T-helper 2 cell treated with Interferon-gamma antibody and Interleukin-4, amounts not matched to agents 100 ng/mL and 5 ng/mL, for 36 hours (primary cell): ENCODE results near the gene TEX29. TPM values are rescaled to one million over a fixed set of nuclear protein-coding genes. Genes with fewer than 3 reads are reported as not detected.

Experiments used
- intact Hi-C: fragments of 100-400 bp; cut with micrococcal nuclease; formaldehyde crosslinking; loops from one replicate; pipeline ENCODE4 v1.15.1; 2023
- total RNA-seq: library from RNA; stranded (reverse); gene quantifications from 2 replicates; pipeline ENCODE4 v1.2.3, GENCODE V29; 2022

The TEX29 gene
- total RNA-seq, 1 donor from 2014 or later, result 0.61 TPM

- intact Hi-C loops, result no loop called here
Observed at GRCh38 chr13:111390522-111391270, 70.3 kb downstream of the TEX29 start.

GRCh38 chr13:111392486-111392885 is 72.0 kb downstream of the TEX29 start:
- intact Hi-C loops, result no loop called here

GRCh38 chr13:111393221-111393790 is 72.9 kb downstream of the TEX29 start:
- intact Hi-C loops, result no loop called here

Other genes with a start within 250 kb of the TEX29 start
- gene ARHGEF7, start 205.3 kb upstream of the TEX29 start, total RNA-seq, result 55.2 and 61.8 TPM in 2 replicates